H1 (cell line): ENCODE results near the gene PARP15. TPM values are rescaled to one million over a fixed set of nuclear protein-coding genes. Genes with fewer than 3 reads are reported as not detected.

ENCODE experiments used
- CHD1 ChIP-seq: IDR thresholded peaks from 2 replicates; pipeline ENCODE4 v1.6.1; 2012; ENCODE audit warnings: low read depth, low read length, improper control_type of control experiment
- GABPA ChIP-seq: IDR thresholded peaks from 2 replicates; pipeline ENCODE4 v1.6.1; 2011; ENCODE audit warnings: mild to moderate bottlenecking, low read length, moderate library complexity, borderline replicate concordance; ENCODE audit not compliant: insufficient read depth
- ZNF274 ChIP-seq: IDR thresholded peaks from 2 replicates; pipeline ENCODE4 v1.7.0; 2012; ENCODE audit warnings: low read length, borderline replicate concordance; ENCODE audit errors: extremely low read depth
- polyA plus RNA-seq, 7 experiments: library from polyadenylated mRNA; depleted of rRNA in 3 of 7; stranded (reverse) in 5 of 7; unstranded in 2 of 7; fragments of >200 nt in 5 of 7; fragments of 200-250 nt in 2 of 7; gene quantifications; 1 replicate in 5 of 7; 2 replicates in 1 of 7; 4 replicates in 1 of 7; pipeline versions ENCODE4 v1.2.1 to v1.2.3, GENCODE V29; 2011 to 2013; ENCODE audit warnings: missing spikeins in 2 of 7, mixed read lengths in 2 of 7
- total RNA-seq: library from RNA; stranded (reverse); fragmentation: NEBNext Ultra II Directional; extraction: Animal tissue kit (Norgen Biotek cat#: 25700); gene quantifications from 2 replicates; pipeline ENCODE4 v1.2.1, GENCODE V29; 2021

Gene PARP15
- total and polyA plus RNA-seq, 2 of the 8 experiments (the other 6 are each of a cell fraction or from before 2014, with no cell fraction given) = 0.37 to 0.45 TPM

DNA sequence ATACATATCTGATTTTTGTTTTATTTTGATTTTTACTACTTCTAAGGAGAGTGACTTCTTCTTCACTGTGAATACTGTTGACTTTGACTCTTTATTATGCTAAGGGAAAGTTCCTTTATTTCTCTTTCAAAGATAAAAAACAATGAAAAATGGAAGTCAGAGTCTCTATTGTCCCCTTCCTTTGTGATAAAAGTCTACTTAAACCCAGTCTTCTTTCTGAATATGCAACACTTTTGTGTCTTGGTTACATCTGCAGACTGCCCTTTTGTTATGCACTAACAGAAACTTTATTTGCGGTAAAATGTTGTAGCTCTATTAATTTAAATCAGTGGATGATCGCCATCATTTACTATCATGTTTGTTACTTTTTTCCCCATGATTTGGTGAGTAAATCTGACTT, 13.2 kb downstream of the PARP15 start (continued):
- TF ChIP-seq GABPA (no peak), CHD1 (no peak), ZNF274 (no peak)
